IPS-18a (cell line): ENCODE measurements around the gene ALG12.

Source experiments
- H3K27ac ChIP-seq: one replicate; pipeline ENCODE4 v1.5.1; 2013; ENCODE audit warnings: low read length
- H3K27me3 ChIP-seq: one replicate; pipeline ENCODE4 v1.6.1; 2013; ENCODE audit warnings: mild to moderate bottlenecking, low read length; ENCODE audit not compliant: control insufficient read depth, insufficient read depth
- H3K36me3 ChIP-seq: one replicate; pipeline ENCODE4 v1.6.1; 2013; ENCODE audit warnings: low read depth, low read length; ENCODE audit not compliant: control insufficient read depth
- H3K4me1 ChIP-seq: one replicate; pipeline ENCODE4 v1.6.1; 2013; ENCODE audit warnings: low read depth, low read length; ENCODE audit not compliant: control insufficient read depth
- H3K4me3 ChIP-seq: one replicate; pipeline ENCODE4 v1.5.1; 2013; ENCODE audit warnings: low read length
- H3K9ac ChIP-seq: one replicate; pipeline ENCODE4 v1.6.1; 2013; ENCODE audit warnings: mild to moderate bottlenecking, low read length, moderate library complexity
- H3K9me3 ChIP-seq: one replicate; pipeline ENCODE4 v1.6.1; 2013; ENCODE audit warnings: low read depth, low read length; ENCODE audit not compliant: control insufficient read depth

The ALG12 gene

DNA sequence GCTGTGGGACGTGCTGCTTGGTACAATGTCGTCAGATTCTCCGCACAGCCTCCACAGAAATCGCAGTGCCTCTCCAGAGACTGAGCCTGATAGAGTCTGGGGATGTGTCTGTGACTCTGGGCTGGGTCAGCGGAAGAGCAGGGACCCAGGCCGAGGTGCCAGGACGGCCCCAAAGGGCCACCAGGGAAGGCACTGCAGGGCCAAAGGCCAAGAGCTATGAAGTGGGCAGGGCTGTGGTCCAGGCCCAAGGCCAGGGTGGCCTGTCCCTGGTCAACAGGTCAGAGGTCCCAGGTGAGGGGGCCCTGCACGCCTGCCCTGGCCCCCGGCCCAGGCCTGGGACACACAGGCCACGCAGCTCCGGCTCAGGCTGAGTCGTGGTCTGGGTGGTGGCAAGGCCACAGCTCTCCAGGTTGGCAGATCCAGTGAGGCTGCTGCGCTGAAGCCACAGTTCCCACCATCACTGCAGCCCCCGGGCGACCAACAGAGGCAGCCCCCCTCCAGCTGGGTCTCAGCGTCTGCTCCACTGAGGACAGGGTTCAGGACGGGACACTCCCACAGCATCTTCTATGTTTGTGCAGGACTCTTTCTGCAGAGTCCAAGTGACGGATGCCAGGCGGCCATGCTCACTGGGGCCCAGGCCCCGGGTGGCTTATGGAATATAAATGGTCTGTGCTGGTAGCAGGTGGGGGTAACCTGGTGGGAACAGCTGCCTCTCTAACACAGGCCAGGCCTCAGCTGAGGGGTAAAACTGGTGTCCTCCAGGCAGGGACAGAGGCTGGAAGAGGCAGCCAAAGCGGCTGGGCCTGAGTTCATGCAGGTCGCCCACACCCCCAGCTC is 37.6 kb upstream of the ALG12 start:
- Histone ChIP-seq H3K4me1 (peaks cover 3% of the 10 kb centered on the region), H3K36me3 (no peaks in the 10 kb centered on the region), H3K27ac (no peak overlapping the region), H3K4me3 (no peak overlapping the region), H3K9ac (no peak overlapping the region), H3K9me3 (no peaks in the 10 kb centered on the region), H3K27me3 (peaks cover 7% of the 10 kb centered on the region)

DNA sequence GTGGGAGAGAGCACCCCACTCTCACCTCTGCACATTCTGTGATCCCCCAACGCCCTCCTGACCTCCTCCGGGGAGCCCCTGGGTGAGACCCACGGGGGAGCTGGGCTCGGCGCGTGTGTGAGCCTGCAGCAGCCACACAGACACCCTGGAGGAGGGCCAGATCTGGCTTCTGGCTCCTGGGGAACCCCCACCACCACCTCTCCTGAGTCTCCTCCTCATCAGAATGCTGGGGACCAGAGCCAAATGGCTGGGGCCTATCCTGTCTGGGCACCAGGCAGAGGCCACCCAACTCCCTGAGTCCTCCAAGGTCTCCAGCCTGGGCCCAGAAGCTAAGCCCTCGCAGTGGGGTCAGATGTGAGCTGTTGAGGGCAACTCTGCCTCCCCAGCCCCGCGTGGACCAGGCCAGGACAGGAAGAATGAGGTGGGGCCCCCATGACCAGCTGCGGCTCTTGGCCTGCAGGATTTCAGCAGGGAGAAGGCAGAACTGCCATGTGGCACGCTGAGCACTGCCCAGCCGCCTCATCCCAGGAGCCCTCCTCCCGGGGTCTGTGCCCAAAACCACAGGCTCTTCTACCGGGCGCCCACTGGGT is 36.8 kb upstream of the ALG12 start:
- Histone ChIP-seq H3K27ac (no peak overlapping the region), H3K4me3 (no peak overlapping the region), H3K9me3 (no peaks in the 10 kb centered on the region)

DNA sequence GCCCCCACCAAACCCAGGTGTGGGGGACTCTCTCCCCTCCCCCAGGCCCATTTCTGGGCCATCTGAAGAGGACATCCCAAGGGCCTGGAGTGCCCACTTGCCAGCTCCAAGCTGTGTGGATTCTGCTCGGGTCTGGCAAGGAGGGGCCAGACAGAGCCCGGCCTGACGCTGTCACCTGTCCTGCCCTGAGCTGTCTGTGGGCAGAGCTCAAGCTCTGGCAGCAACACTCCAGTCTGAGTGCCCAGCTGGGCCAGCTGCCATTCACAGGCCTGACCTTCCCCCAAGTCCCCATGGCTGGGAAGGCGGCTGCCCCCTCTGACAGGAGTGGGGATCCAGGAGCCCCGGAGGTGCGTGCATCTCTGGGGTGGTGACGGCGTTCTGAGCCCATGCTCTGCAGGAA is 36.1 kb upstream of the ALG12 start:
- Histone ChIP-seq H3K27me3 (peaks cover 1% of the 10 kb centered on the region), H3K27ac (no peak overlapping the region), H3K9ac (no peak overlapping the region), H3K4me1 (no peaks in the 10 kb centered on the region), H3K9me3 (no peaks in the 10 kb centered on the region), H3K4me3 (no peak overlapping the region), H3K36me3 (no peaks in the 10 kb centered on the region)

More for the DNA sequence above, 36.8 kb upstream of the ALG12 start:
- Histone ChIP-seq H3K4me1 (peaks cover 3% of the 10 kb centered on the region), H3K36me3 (no peaks in the 10 kb centered on the region), H3K27me3 (peaks cover 7% of the 10 kb centered on the region), H3K9ac (no peak overlapping the region)

DNA sequence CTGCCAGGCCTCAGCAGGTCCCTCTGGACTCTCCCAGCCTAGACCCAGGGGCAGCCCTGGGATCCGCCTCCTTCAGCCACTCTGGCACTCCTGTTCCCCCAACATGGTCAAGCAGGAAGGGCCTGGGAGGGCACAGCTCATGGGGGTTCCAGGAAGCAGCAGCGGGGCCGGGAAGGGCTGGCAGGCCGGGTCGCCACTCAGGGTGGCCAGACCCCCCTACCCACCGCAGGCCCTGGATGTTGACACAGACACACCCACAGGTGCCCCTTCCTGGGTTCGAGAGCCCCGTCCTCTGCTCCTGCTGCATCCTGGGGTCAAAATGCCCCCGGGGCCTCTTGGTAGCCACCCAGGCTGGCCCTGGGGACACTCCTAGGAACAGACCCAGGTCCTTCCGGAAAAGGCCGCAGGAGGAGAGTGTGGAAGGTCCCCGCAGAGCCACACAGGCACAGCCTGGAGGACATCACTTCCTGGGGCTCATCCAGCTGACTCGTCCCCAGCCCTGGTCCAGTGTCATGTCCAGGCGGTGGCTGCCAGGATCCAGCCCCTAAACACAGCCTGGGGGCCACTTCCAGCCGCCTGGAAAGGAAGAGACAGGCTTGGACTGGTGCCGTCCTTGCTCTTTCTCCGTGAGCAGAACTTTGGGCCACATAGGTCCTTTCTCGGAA is 35.6 kb upstream of the ALG12 start:
- Histone ChIP-seq H3K9me3 (no peaks in the 10 kb centered on the region), H3K4me3 (no peak overlapping the region), H3K36me3 (no peaks in the 10 kb centered on the region), H3K27ac (no peak overlapping the region), H3K9ac (no peak overlapping the region), H3K27me3 (no peaks in the 10 kb centered on the region), H3K4me1 (no peaks in the 10 kb centered on the region)

DNA sequence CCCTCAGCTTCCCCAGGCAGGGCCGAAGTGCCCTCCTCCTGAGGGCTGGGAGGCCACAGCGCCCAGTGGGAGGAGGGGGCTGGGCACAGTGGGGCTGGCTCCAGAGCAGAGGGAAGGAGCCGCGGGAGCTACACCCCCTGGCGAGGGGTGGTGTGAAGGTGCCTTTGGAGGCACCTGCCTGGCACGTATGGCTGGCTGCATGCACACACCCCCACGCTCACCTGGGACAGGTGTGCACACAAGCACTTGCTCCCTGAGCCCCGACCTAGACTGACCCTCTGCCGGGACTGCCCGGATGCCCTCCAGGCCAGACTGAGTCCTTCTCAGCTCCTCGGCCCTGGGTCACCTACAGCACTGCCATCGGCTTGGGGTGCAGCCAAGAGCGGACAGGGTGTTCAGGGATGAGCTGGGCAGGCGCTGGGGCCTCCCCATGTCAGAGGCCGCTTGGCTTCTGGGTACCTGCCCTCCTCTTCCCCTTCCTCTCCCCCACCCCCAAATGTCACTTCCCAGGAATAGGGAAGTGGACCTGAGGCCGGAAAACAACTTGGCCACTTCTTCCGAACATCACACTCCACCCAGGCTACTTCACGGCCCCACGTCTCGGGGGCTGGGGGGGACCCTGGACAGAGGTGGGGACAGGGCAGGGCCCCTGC is 34.9 kb upstream of the ALG12 start:
- Histone ChIP-seq H3K9ac (no peak overlapping the region), H3K36me3 (no peaks in the 10 kb centered on the region), H3K27ac (no peak overlapping the region)

DNA sequence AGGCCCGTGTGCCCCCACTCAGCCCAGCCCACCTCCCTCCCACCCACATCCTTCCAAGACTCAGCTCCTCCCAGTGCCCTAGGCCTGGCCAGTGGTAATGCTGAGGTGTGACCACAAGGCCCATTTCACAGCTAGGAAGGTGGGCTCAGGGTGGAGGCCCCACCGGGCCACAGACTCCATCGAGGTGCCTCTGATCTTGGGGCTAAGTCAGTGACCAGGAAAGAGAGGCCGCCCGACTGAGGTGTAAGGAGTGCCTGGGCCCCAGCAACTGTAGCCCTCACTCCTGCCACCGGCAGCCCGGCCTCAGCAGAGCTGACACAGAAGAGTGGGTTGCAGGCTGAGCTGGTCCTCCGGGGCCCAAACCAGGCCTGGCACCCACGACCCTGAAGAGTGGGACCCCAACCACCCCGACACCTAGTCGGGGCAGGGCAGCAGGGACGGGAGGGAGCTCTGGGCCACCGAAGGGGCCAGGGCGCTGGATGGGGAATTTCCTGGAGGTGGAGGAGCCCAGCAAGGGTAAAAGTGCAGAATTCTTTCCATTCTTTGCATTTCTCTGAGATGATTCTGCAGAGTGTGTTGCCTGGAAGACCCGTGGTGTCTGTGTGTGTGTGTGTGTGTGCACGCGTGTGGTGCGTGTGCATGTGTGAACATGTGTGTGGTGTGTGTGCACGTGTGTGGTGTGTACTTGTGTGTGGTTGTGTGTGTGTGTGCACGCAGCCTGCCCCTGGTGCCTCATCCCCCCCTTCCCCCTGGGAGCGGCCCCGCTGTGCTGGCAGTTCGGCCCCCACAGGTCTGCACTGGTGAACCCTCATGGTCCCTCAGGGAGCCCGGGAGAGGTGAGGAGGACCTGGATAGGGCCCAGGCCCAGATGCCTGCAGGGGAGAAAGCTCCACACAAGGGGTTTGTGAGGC is 34.0 kb upstream of the ALG12 start:
- no peaks in the 10 kb centered on the region for H3K4me1 ChIP-seq
- H3K27ac ChIP-seq, result no peak overlapping the region
- H3K27me3 ChIP-seq, result no peaks in the 10 kb centered on the region
- no peak overlapping the region for H3K4me3 ChIP-seq
- no peak overlapping the region for H3K9ac ChIP-seq
- no peaks in the 10 kb centered on the region for H3K9me3 ChIP-seq
- H3K36me3 ChIP-seq, result no peaks in the 10 kb centered on the region

More for the DNA sequence above, 34.9 kb upstream of the ALG12 start:
- Histone ChIP-seq H3K4me1 (no peaks in the 10 kb centered on the region), H3K4me3 (no peak overlapping the region), H3K27me3 (no peaks in the 10 kb centered on the region), H3K9me3 (no peaks in the 10 kb centered on the region)

DNA sequence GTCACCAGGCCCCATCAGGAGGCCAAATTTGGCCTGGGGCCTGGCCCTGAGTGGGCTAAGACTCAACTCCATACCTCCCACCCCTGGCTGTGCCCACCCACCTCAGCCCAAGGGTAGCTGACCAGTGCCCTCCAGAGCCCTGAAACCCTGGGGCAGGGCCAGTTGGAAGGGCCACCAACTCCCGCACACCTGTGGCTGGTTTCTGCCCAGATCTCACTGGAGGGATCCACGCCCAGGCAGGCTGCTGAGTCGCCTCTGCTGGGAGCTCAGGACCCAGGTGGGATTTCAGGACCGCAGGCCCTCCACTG is 33.4 kb upstream of the ALG12 start:
- H3K27me3 ChIP-seq, result no peaks in the 10 kb centered on the region
- no peaks in the 10 kb centered on the region for H3K4me1 ChIP-seq
- H3K27ac ChIP-seq, result no peak overlapping the region
- H3K9ac ChIP-seq, result no peak overlapping the region
- no peak overlapping the region for H3K4me3 ChIP-seq
- H3K9me3 ChIP-seq, result no peaks in the 10 kb centered on the region
- H3K36me3 ChIP-seq, result no peaks in the 10 kb centered on the region

DNA sequence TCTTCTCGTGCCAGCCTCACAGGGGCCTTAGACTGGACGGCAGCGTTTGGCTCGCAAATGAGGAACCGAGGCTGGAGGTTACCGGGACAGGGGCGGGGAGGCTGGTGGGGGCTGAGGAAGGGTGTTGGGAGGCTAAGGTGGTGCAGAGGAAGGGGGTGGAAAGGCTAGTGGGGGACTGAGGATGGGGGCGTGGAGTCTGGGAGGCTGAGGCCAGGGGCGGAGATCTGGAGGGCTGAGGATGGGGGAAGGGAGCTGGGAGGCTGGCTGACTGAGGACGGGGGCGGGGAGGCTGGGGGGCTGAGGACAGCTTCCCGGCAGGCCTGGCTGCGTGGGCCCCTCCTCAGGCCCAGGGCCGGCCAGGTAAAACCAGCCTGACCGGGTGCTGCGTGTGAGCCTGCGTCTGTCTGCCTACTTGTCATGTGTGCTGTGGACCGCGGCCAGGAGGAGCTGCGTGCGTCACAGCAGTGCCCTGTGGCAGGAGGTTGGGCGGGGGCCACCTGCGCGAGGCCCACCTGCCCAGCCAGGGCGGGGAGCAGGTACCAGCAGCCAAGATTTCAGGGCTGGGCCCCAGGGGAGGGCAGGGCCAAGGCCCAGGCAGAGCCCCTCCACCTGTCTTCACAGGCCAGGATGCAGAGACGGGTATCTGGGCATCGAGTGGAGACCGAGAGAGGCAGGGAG is 32.9 kb upstream of the ALG12 start:
- no peaks in the 10 kb centered on the region for H3K27me3 ChIP-seq
- H3K27ac ChIP-seq, result no peak overlapping the region
- no peak overlapping the region for H3K9ac ChIP-seq
- no peaks in the 10 kb centered on the region for H3K36me3 ChIP-seq
- no peaks in the 10 kb centered on the region for H3K4me1 ChIP-seq
- no peaks in the 10 kb centered on the region for H3K9me3 ChIP-seq
- H3K4me3 ChIP-seq, result no peak overlapping the region

DNA sequence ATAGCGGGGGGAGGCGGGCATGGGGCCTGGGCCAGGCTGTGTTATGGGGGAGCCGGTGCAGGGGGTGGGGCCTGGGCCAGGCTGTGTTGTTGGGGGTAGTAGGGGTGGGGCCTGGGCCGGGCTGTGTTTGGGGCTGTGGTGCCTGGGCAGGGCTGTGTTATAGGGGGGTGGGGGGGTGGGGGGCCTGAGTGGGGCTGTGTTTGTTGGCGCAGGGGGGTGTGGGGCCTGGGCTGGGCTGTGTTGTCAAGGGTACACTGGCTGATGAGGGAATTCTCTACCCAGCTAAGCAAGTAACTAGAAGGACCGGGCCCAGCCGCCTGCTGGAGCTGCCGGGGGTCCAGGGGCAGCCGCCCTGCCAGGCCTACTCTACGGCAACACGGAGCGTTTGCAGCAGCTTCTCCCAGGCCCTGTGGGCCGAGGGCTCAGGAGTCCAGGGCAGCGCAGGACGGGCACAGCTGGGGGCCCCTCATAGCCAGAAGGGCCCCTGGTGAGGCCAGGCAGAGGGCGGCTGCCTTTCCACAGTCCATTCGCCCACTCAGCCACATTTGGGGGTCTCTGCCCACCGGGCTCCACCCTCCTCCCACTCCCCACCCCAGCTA is 32.3 kb upstream of the ALG12 start:
- Histone ChIP-seq H3K4me1 (no peaks in the 10 kb centered on the region), H3K36me3 (no peaks in the 10 kb centered on the region), H3K27me3 (no peaks in the 10 kb centered on the region), H3K27ac (no peak overlapping the region), H3K9me3 (no peaks in the 10 kb centered on the region), H3K4me3 (no peak overlapping the region), H3K9ac (no peak overlapping the region)

DNA sequence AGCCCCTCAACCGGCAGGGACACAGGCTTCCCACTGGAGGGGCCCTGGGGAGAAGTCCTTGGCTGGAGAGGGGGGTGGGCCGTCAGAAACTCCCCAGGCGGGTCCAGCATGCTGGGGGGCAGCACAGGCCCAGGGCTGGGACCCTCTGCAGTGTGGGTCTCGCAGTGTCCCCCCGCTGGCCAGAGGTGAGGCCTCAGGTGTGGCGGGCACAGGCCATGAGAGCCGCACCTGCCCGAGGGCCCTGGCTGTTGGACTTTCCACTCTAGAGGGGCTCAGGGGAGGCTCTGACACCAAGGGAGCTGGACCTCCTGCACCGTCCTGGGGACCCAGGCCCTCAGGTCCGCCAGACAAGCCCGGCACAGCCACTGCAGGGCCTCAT is 31.7 kb upstream of the ALG12 start:
- H3K4me1 ChIP-seq, result no peaks in the 10 kb centered on the region
- H3K27me3 ChIP-seq, result no peaks in the 10 kb centered on the region
- H3K27ac ChIP-seq, result no peak overlapping the region
- H3K9ac ChIP-seq, result no peak overlapping the region
- no peaks in the 10 kb centered on the region for H3K9me3 ChIP-seq
- H3K4me3 ChIP-seq, result no peak overlapping the region
- H3K36me3 ChIP-seq, result no peaks in the 10 kb centered on the region
